CD14-positive monocyte (primary cell): ENCODE measurements around the gene SPATA19. TPM values are rescaled to one million over a fixed set of nuclear protein-coding genes. Genes with fewer than 3 reads are reported as not detected.

Experiments
- DNase-seq, 3 donors: peaks; one replicate each; pipeline ENCODE4 v3.0.0-alpha.2; 2011 to 2022
- H2AFZ ChIP-seq: 2 replicates; pipeline ENCODE4 v1.6.0; 2012; ENCODE audit warnings: mild to moderate bottlenecking, low read depth, low read length, inconsistent platforms; ENCODE audit not compliant: insufficient read depth, poor library complexity, severe bottlenecking
- H3K27ac ChIP-seq, 2 donors: 1 replicate in 1 of 2; 2 replicates in 1 of 2; pipeline ENCODE4 v1.5.1; 2012 to 2013; ENCODE audit warnings: low read length in 2 of 2, control low read depth in 1 of 2, inconsistent platforms in 1 of 2, low read depth in 1 of 2, mild to moderate bottlenecking in 1 of 2
- H3K27me3 ChIP-seq, 2 donors: one replicate each; pipeline versions ENCODE4 v1.6.0 to v1.6.1; 2011 to 2013; ENCODE audit warnings: low read length in 2 of 2; ENCODE audit not compliant: control insufficient read depth in 2 of 2, insufficient read depth in 2 of 2
- H3K36me3 ChIP-seq, 2 donors: replicated peaks in 1 of 2; 1 replicate in 1 of 2; 2 replicates in 1 of 2; pipeline versions ENCODE4 v1.5.1 to v1.6.1; 2012 to 2013; ENCODE audit warnings: low read length in 2 of 2, control low read depth in 1 of 2, inconsistent platforms in 1 of 2, mild to moderate bottlenecking in 1 of 2; ENCODE audit not compliant: insufficient read depth in 2 of 2, control insufficient read depth in 1 of 2
- H3K4me1 ChIP-seq, 2 donors: 1 replicate in 1 of 2; 2 replicates in 1 of 2; pipeline versions ENCODE4 v1.5.1 to v1.6.1; 2012 to 2013; ENCODE audit warnings: low read length in 2 of 2, control low read depth in 1 of 2, inconsistent platforms in 1 of 2, mild to moderate bottlenecking in 1 of 2, moderate library complexity in 1 of 2; ENCODE audit not compliant: insufficient read depth in 2 of 2, control insufficient read depth in 1 of 2
- H3K4me2 ChIP-seq: replicated peaks from 2 replicates; pipeline ENCODE3; 2012; ENCODE audit warnings: low read length, moderate library complexity, mild to moderate bottlenecking; ENCODE audit not compliant: poor library complexity, severe bottlenecking; ENCODE audit errors: extremely low read depth
- H3K4me3 ChIP-seq, 3 experiments: fragments of 200-600 bp in 1 of 3; sonication (generic) in 1 of 3; replicated peaks in 1 of 3; 1 replicate in 2 of 3; 2 replicates in 1 of 3; pipeline ENCODE4 v1.5.1; 2011 to 2013; ENCODE audit warnings: low read length in 3 of 3, mild to moderate bottlenecking in 3 of 3, control low read depth in 2 of 3, low read depth in 2 of 3, inconsistent platforms in 1 of 3, moderate library complexity in 1 of 3
- H3K79me2 ChIP-seq: 2 replicates; pipeline ENCODE4 v1.6.0; 2012; ENCODE audit warnings: mild to moderate bottlenecking, control low read depth, inconsistent platforms, low read length, moderate library complexity; ENCODE audit not compliant: insufficient read depth
- H3K9ac ChIP-seq: 2 replicates; pipeline ENCODE4 v1.6.0; 2017; ENCODE audit warnings: low read length, mild to moderate bottlenecking; ENCODE audit not compliant: insufficient read depth, poor library complexity, severe bottlenecking
- H3K9me3 ChIP-seq, 2 donors: replicated peaks in 1 of 2; 1 replicate in 1 of 2; 2 replicates in 1 of 2; pipeline versions ENCODE4 v1.5.1 to v1.6.1; 2012 to 2013; ENCODE audit warnings: low read length in 2 of 2, control low read depth in 1 of 2; ENCODE audit not compliant: control insufficient read depth in 1 of 2, insufficient read depth in 1 of 2
- H4K20me1 ChIP-seq: 2 replicates; pipeline ENCODE4 v1.6.0; 2012; ENCODE audit warnings: mild to moderate bottlenecking, low read length, control low read depth, moderate library complexity; ENCODE audit not compliant: insufficient read depth
- H3K27ac Mint-ChIP-seq, 7 donors: one replicate each; pipeline ENCODE4 v1.8.0; 2020; ENCODE audit warnings: mild to moderate bottlenecking in 7 of 7, mixed read lengths in 7 of 7, moderate library complexity in 6 of 7, inconsistent platforms in 2 of 7
- H3K27me3 Mint-ChIP-seq, 3 donors: one replicate each; pipeline ENCODE4 v1.8.0; 2021 to 2022; ENCODE audit warnings: low read depth in 3 of 3, mild to moderate bottlenecking in 3 of 3, mixed read lengths in 3 of 3, moderate library complexity in 3 of 3, inconsistent platforms in 1 of 3
- H3K36me3 Mint-ChIP-seq, 2 donors: one replicate each; pipeline ENCODE4 v1.8.0; 2020; ENCODE audit warnings: mixed read lengths in 2 of 2, inconsistent platforms in 1 of 2, mild to moderate bottlenecking in 1 of 2
- H3K4me1 Mint-ChIP-seq: one replicate; pipeline ENCODE4 v1.8.0; 2020; ENCODE audit warnings: mild to moderate bottlenecking, mixed read lengths
- H3K4me3 Mint-ChIP-seq, 2 donors: one replicate each; pipeline ENCODE4 v1.8.0; 2020; ENCODE audit warnings: mild to moderate bottlenecking in 2 of 2, mixed read lengths in 2 of 2, moderate library complexity in 1 of 2
- H3K9me3 Mint-ChIP-seq, 7 donors: one replicate each; pipeline ENCODE4 v1.8.0; 2020 to 2022; ENCODE audit warnings: mixed read lengths in 7 of 7, mild to moderate bottlenecking in 6 of 7, moderate library complexity in 6 of 7, inconsistent platforms in 2 of 7
- WGBS: methylation state at CpG from one replicate; pipeline ENCODE4 v1.1.5; 2013; ENCODE audit warnings: missing lambda C conversion rate; ENCODE audit not compliant: insufficient coverage; 5-methylcytosine and 5-hydroxymethylcytosine counted together
- intact Hi-C, 2 donors: fragments of 100-400 bp; cut with micrococcal nuclease; formaldehyde crosslinking; loops; one replicate each; pipeline versions ENCODE4 v1.15.0 to v1.15.1; 2023
- polyA plus RNA-seq, 3 donors: library from polyadenylated mRNA; depleted of rRNA in 1 of 3; unstranded in 2 of 3; stranded (reverse) in 1 of 3; fragments of 300-500 nt in 2 of 3; fragments of >200 nt in 1 of 3; fragmentation: Illumina TruSeq in 2 of 3; gene quantifications; 1 replicate in 2 of 3; 2 replicates in 1 of 3; pipeline ENCODE4 v1.2.3, GENCODE V29; 2012 to 2021
- TF ChIP-seq, protein P1 (sequence below): fragments of 200-600 bp; IDR thresholded peaks from one replicate; pipeline ENCODE4 v1.8.0; 2022; ENCODE audit warnings: antibody characterized with exemption, mild to moderate bottlenecking

Gene SPATA19
- polyA plus RNA-seq, 3 donors: not detected

- Mint-ChIP-seq H3K4me3 (no peak overlapping the region), H3K9me3 (peaks cover 0 to 6% (median 2%) of the 10 kb centered on the region in 7 donors), H3K4me1 (no peaks in the 10 kb centered on the region), H3K27ac (no peak overlapping the region), H3K36me3 (no peaks in the 10 kb centered on the region), H3K27me3 (peaks cover 0 to 5% (median 2%) of the 10 kb centered on the region in 3 donors)
- Histone ChIP-seq H3K4me2 (no peak overlapping the region), H3K27me3 (no peaks in the 10 kb centered on the region), H4K20me1 (no peaks in the 10 kb centered on the region), H2AFZ (no peak overlapping the region), H3K9me3 (no peaks in the 10 kb centered on the region), H3K27ac (no peak overlapping the region), H3K4me1 (no peaks in the 10 kb centered on the region), H3K4me3 (no peak overlapping the region), H3K36me3 (no peaks in the 10 kb centered on the region), H3K79me2 (no peaks in the 10 kb centered on the region), H3K9ac (no peak overlapping the region)
- intact Hi-C loops: no loop called here
- TF ChIP-seq, protein P1, sequence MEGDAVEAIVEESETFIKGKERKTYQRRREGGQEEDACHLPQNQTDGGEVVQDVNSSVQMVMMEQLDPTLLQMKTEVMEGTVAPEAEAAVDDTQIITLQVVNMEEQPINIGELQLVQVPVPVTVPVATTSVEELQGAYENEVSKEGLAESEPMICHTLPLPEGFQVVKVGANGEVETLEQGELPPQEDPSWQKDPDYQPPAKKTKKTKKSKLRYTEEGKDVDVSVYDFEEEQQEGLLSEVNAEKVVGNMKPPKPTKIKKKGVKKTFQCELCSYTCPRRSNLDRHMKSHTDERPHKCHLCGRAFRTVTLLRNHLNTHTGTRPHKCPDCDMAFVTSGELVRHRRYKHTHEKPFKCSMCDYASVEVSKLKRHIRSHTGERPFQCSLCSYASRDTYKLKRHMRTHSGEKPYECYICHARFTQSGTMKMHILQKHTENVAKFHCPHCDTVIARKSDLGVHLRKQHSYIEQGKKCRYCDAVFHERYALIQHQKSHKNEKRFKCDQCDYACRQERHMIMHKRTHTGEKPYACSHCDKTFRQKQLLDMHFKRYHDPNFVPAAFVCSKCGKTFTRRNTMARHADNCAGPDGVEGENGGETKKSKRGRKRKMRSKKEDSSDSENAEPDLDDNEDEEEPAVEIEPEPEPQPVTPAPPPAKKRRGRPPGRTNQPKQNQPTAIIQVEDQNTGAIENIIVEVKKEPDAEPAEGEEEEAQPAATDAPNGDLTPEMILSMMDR: no peak
- DNase-seq: no peak
- WGBS: 87% methylated on average over 9 of the region's 14 CpGs
Observed at GRCh38 chr11:133893381-133893780, 48.1 kb upstream of the SPATA19 start.

- no peak overlapping the region for H3K4me3 Mint-ChIP-seq
Observed at GRCh38 chr11:133892584-133893380, 47.5 kb upstream of the SPATA19 start.

More at GRCh38 chr11:133892584-133893380, 47.5 kb upstream of the SPATA19 start:
- Histone ChIP-seq H3K27me3 (no peaks in the 10 kb centered on the region), H3K4me2 (no peak overlapping the region), H3K9me3 (no peaks in the 10 kb centered on the region), H3K4me1 (no peaks in the 10 kb centered on the region), H2AFZ (no peak overlapping the region), H4K20me1 (no peaks in the 10 kb centered on the region), H3K27ac (no peak overlapping the region), H3K79me2 (no peaks in the 10 kb centered on the region), H3K4me3 (no peak overlapping the region), H3K36me3 (no peaks in the 10 kb centered on the region), H3K9ac (no peak overlapping the region)
- Mint-ChIP-seq H3K27ac (no peak overlapping the region), H3K27me3 (peaks cover 0 to 5% (median 2%) of the 10 kb centered on the region in 3 donors), H3K36me3 (no peaks in the 10 kb centered on the region), H3K4me1 (no peaks in the 10 kb centered on the region), H3K9me3 (peaks cover 0 to 4% (median 2%) of the 10 kb centered on the region in 7 donors)
- intact Hi-C loops: no loop called here
- 86% methylated on average over 12 of the region's 19 CpGs for WGBS
- TF ChIP-seq, protein P1: no peak
- DNase-seq: no peak
